DND-41 (cell line): ENCODE results near the gene UGT2A3.

Source experiments
- EZH2 ChIP-seq: IDR thresholded peaks from 3 replicates; pipeline ENCODE4 v1.6.1; 2012; ENCODE audit warnings: borderline replicate concordance, low read depth, mild to moderate bottlenecking, moderate library complexity, low read length, inconsistent platforms; ENCODE audit not compliant: severe bottlenecking
- TF ChIP-seq, protein P1 (sequence below): IDR thresholded peaks from 2 replicates; pipeline ENCODE4 v1.5.1; 2012; ENCODE audit warnings: borderline replicate concordance, low read length, moderate library complexity, mild to moderate bottlenecking; ENCODE audit not compliant: poor library complexity, severe bottlenecking; ENCODE audit errors: extremely low read depth

DNA sequence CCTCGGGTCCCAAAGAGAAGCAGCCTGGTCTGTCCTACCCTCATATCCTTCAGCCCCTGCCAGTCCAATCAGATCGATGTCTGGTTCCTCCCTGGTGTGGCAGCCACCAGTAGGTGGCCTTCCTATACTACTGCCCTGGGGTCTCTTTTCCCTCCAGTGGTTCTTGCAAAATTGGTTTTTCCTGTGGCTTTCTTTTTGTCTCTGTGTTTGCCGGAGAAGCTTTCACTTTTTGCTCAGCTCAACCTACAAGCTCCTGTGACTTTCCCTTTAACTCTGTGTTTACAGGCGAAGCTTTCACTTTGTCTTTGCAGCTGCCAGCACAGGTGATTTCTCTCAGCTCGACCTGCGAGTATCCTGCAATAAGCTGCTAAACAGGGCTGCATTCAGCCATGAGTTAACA, 46.8 kb downstream of the UGT2A3 start:
- TF ChIP-seq, protein P1, sequence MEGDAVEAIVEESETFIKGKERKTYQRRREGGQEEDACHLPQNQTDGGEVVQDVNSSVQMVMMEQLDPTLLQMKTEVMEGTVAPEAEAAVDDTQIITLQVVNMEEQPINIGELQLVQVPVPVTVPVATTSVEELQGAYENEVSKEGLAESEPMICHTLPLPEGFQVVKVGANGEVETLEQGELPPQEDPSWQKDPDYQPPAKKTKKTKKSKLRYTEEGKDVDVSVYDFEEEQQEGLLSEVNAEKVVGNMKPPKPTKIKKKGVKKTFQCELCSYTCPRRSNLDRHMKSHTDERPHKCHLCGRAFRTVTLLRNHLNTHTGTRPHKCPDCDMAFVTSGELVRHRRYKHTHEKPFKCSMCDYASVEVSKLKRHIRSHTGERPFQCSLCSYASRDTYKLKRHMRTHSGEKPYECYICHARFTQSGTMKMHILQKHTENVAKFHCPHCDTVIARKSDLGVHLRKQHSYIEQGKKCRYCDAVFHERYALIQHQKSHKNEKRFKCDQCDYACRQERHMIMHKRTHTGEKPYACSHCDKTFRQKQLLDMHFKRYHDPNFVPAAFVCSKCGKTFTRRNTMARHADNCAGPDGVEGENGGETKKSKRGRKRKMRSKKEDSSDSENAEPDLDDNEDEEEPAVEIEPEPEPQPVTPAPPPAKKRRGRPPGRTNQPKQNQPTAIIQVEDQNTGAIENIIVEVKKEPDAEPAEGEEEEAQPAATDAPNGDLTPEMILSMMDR = no peak
- no peak for TF ChIP-seq EZH2
